ENCODE results near the gene RAB27A. TPM values are rescaled to one million over a fixed set of nuclear protein-coding genes. Genes with fewer than 3 reads are reported as not detected.

RAB27A gene
- total RNA-seq, 4 donors from 2014 or later = 15.8 to 22.0 (median 19.8) TPM

DNA sequence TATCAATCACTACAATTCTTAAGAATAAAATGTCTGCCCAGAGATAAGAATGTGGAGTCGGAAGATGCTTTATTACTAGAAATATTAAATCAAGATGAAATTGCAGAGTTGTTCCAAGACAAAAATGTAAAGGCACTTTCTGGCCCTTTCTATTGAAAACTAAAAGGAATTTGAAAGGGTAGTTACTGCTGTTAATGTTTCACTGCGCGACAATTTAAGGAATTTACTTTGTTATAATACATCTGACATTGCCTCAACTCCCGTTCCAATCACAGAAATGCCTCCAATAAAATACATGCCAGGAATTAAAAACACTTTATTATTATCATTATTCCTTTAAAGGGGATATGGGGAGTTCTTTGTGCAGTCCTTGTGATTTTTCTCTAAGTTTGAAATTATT, 119.3 kb downstream of the RAB27A start:
- Histone ChIP-seq H3K4me3 (no peak overlapping the region), H3K4me1 (no peaks in the 10 kb centered on the region), H3K27me3 (no peaks in the 10 kb centered on the region), H3K9me3 (no peaks in the 10 kb centered on the region), H3K36me3 (no peaks in the 10 kb centered on the region), H3K27ac (replicated peaks in 1 of 4) (no peak overlapping the region)
- intact Hi-C loops (cut with DNase I) = no loop called here
- DNase-seq (ENCODE audit: extremely low spot score) = no peak
- TF ChIP-seq POLR2AphosphoS5 (IDR thresholded peaks at IDR 0.05) (no peak), EP300 (IDR thresholded peaks at IDR 0.05) (no peak), POLR2A (IDR thresholded peaks at IDR 0.05; ENCODE audit: low read depth) (no peak)
- TF ChIP-seq, protein P1, sequence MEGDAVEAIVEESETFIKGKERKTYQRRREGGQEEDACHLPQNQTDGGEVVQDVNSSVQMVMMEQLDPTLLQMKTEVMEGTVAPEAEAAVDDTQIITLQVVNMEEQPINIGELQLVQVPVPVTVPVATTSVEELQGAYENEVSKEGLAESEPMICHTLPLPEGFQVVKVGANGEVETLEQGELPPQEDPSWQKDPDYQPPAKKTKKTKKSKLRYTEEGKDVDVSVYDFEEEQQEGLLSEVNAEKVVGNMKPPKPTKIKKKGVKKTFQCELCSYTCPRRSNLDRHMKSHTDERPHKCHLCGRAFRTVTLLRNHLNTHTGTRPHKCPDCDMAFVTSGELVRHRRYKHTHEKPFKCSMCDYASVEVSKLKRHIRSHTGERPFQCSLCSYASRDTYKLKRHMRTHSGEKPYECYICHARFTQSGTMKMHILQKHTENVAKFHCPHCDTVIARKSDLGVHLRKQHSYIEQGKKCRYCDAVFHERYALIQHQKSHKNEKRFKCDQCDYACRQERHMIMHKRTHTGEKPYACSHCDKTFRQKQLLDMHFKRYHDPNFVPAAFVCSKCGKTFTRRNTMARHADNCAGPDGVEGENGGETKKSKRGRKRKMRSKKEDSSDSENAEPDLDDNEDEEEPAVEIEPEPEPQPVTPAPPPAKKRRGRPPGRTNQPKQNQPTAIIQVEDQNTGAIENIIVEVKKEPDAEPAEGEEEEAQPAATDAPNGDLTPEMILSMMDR (IDR thresholded peaks at IDR 0.05) = no peak
- WGBS = 39% methylated on average over 4 of the region's 4 CpGs

GRCh38 chr15:55168350-55168974, 121.2 kb downstream of the RAB27A start:
- H3K4me3 ChIP-seq = no peak overlapping the region
- no peaks in the 10 kb centered on the region for H3K27me3 ChIP-seq
- intact Hi-C loops (cut with DNase I) = no loop called here
- no peaks in the 10 kb centered on the region for H3K36me3 ChIP-seq
- DNase-seq (ENCODE audit: extremely low spot score) = no peak
- no peaks in the 10 kb centered on the region for H3K9me3 ChIP-seq
- no peak overlapping the region for H3K27ac ChIP-seq (replicated peaks in 1 of 4)
- WGBS = 68% methylated on average over 11 of the region's 11 CpGs
- H3K4me1 ChIP-seq = no peaks in the 10 kb centered on the region
- TF ChIP-seq, protein P1 (IDR thresholded peaks at IDR 0.05) = peak; percentile 38 to 67 (median 46)
- no peak for TF ChIP-seq EP300 (IDR thresholded peaks at IDR 0.05)

GRCh38 chr15:55164284-55164683, 125.3 kb downstream of the RAB27A start:
- no peaks in the 10 kb centered on the region for H3K4me1 ChIP-seq
- 83% methylated on average over 4 of the region's 4 CpGs for WGBS

More at GRCh38 chr15:55164284-55164683, 125.3 kb downstream of the RAB27A start:
- Histone ChIP-seq H3K27me3 (no peaks in the 10 kb centered on the region), H3K36me3 (no peaks in the 10 kb centered on the region), H3K27ac (replicated peaks in 1 of 4) (no peak overlapping the region), H3K9me3 (no peaks in the 10 kb centered on the region), H3K4me3 (no peak overlapping the region)
- DNase-seq (ENCODE audit: extremely low spot score) = no peak
- intact Hi-C loops (cut with DNase I) = no loop called here
- no peak for TF ChIP-seq POLR2AphosphoS5 (IDR thresholded peaks at IDR 0.05)
- no peak for TF ChIP-seq EP300 (IDR thresholded peaks at IDR 0.05)
- TF ChIP-seq POLR2A (IDR thresholded peaks at IDR 0.05; ENCODE audit: low read depth) = no peak
- TF ChIP-seq, protein P1 (IDR thresholded peaks at IDR 0.05) = no peak

Other genes starting within 250 kb of the RAB27A start
- gene RSL24D1, start 92.9 kb downstream of the RAB27A start, total RNA-seq = 10 to 100 TPM; 49.8 to 92.4 (median 75.5) TPM
- 10 to 100 TPM; 10.6 to 21.6 (median 14.4) TPM for gene PIGBOS1, start 29.3 kb upstream of the RAB27A start, total RNA-seq
- gene PIGB, start 29.4 kb upstream of the RAB27A start, total RNA-seq = 1 to 10 TPM; 4.5 to 9.6 (median 6.5) TPM
- 10 to 100 TPM; 38.9 to 49.4 (median 43.5) TPM for gene CCPG1, start 118.5 kb upstream of the RAB27A start, total RNA-seq
- 1 to 10 TPM; 3.3 to 4.2 (median 3.6) TPM for gene PIERCE2, start 118.7 kb upstream of the RAB27A start, total RNA-seq
- 1 to 10 TPM in 3 of 4 donors, under 1 TPM in 1; 0.50 to 2.1 (median 1.4) TPM for gene DNAAF4, start 218.4 kb upstream of the RAB27A start, total RNA-seq

Measured in esophagus muscularis mucosa (tissue), 4 donors.